Endodermal cell (in vitro differentiated cells): Measurements from ENCODE around the gene PGAM1. TPM values are rescaled to one million over a fixed set of nuclear protein-coding genes. Genes with fewer than 3 reads are reported as not detected.
"Not testable (repeated sequence)": the region's sequence is repeated elsewhere in the genome, so short reads cannot be mapped to it uniquely, and the experiment has no call there.

Experiments
- DNase-seq: peaks from one replicate; pipeline ENCODE4 v3.0.0-alpha.2; 2017
- H3K27ac ChIP-seq: 2 replicates; pipeline ENCODE4 v1.5.1; 2013; ENCODE audit warnings: mild to moderate bottlenecking, low read depth, low read length, moderate library complexity
- H3K27me3 ChIP-seq: 2 replicates; pipeline ENCODE4 v1.6.1; 2013; ENCODE audit warnings: mild to moderate bottlenecking, low read length, moderate library complexity; ENCODE audit not compliant: insufficient read depth, control insufficient read depth, poor library complexity, severe bottlenecking
- H3K36me3 ChIP-seq: 2 replicates; pipeline ENCODE4 v1.7.0; 2013; ENCODE audit warnings: mild to moderate bottlenecking, low read length, moderate library complexity; ENCODE audit not compliant: control insufficient read depth, insufficient read depth
- H3K4me1 ChIP-seq: one replicate; pipeline ENCODE4 v1.7.0; 2013; ENCODE audit warnings: low read length; ENCODE audit not compliant: control insufficient read depth, insufficient read depth
- H3K4me3 ChIP-seq: 2 replicates; pipeline ENCODE4 v1.5.1; 2013; ENCODE audit warnings: mild to moderate bottlenecking, low read length, moderate library complexity
- H3K9ac ChIP-seq: 2 replicates; pipeline ENCODE4 v1.6.1; 2013; ENCODE audit warnings: mild to moderate bottlenecking, low read length, moderate library complexity; ENCODE audit not compliant: poor library complexity, severe bottlenecking; ENCODE audit errors: extremely low read depth
- H3K9me3 ChIP-seq: 2 replicates; pipeline ENCODE4 v1.6.1; 2013; ENCODE audit warnings: mild to moderate bottlenecking, low read length, moderate library complexity; ENCODE audit not compliant: control insufficient read depth
- H3K27ac Mint-ChIP-seq: 2 replicates; pipeline ENCODE4 v1.8.0; 2020; ENCODE audit warnings: mixed read lengths
- H3K27me3 Mint-ChIP-seq: 2 replicates; pipeline ENCODE4 v1.8.0; 2021; ENCODE audit warnings: mild to moderate bottlenecking, mixed read lengths; ENCODE audit not compliant: insufficient read depth
- H3K36me3 Mint-ChIP-seq: 2 replicates; pipeline ENCODE4 v1.8.0; 2020; ENCODE audit warnings: low read depth, mixed read lengths
- H3K4me1 Mint-ChIP-seq: 2 replicates; pipeline ENCODE4 v1.8.0; 2020; ENCODE audit warnings: mixed read lengths
- H3K4me3 Mint-ChIP-seq: 2 replicates; pipeline ENCODE4 v1.8.0; 2020; ENCODE audit warnings: mild to moderate bottlenecking, moderate library complexity, mixed read lengths
- H3K9me3 Mint-ChIP-seq: 2 replicates; pipeline ENCODE4 v1.8.0; 2020; ENCODE audit warnings: mild to moderate bottlenecking, mixed read lengths
- CTCF ChIP-seq: fragments of 200-600 bp; sonication (generic); conservative IDR thresholded peaks from 2 replicates; pipeline ENCODE4 v1.5.0; 2021; ENCODE audit warnings: antibody characterized with exemption, mild to moderate bottlenecking
- WGBS, 2 experiments: methylation state at CpG; one replicate each; pipeline versions ENCODE4 v1.1.5 to v1.1.7; 2013; ENCODE audit warnings: missing lambda C conversion rate in 2 of 2, mixed read lengths in 1 of 2; ENCODE audit not compliant: insufficient coverage in 1 of 2, insufficient read length in 1 of 2; 5-methylcytosine and 5-hydroxymethylcytosine counted together
- total RNA-seq, 2 donors: library from RNA; stranded (reverse); fragmentation: NEBNext Ultra II Directional in 1 of 2; extraction: Animal tissue kit (Norgen Biotek cat#: 25700) in 1 of 2; gene quantifications; 2 replicates in 1 of 2; 3 replicates in 1 of 2; pipeline ENCODE4 v1.2.1, GENCODE V29; 2021

Gene PGAM1
- total RNA-seq, 2 donors from 2014 or later: 490 to 499 TPM

- Mint-ChIP-seq H3K9me3 (no peaks in the 10 kb centered on the region), H3K4me1 (peaks cover 17% of the 10 kb centered on the region), H3K27me3 (no peaks in the 10 kb centered on the region), H3K36me3 (no peaks in the 10 kb centered on the region), H3K4me3 (no peak overlapping the region), H3K27ac (no peak overlapping the region)
- Histone ChIP-seq H3K4me1 (no peaks in the 10 kb centered on the region), H3K4me3 (no peak overlapping the region), H3K36me3 (no peaks in the 10 kb centered on the region), H3K27ac (no peak overlapping the region), H3K9ac (no peak overlapping the region), H3K9me3 (no peaks in the 10 kb centered on the region), H3K27me3 (no peaks in the 10 kb centered on the region)
- no peak for TF ChIP-seq CTCF
- no peak for DNase-seq
- WGBS, 2 experiments: 91 to 93% methylated on average over 5 to 6 of the region's 6 CpGs
Observed at GRCh38 chr10:97416565-97416964, 9.4 kb upstream of the PGAM1 start.

GRCh38 chr10:97423757-97424098 lies 2.3 kb upstream of the PGAM1 start:
- not testable (repeated sequence) for H3K27me3 ChIP-seq, H3K9ac ChIP-seq, H3K27me3 Mint-ChIP-seq, DNase-seq, H3K9me3 ChIP-seq, H3K4me1 ChIP-seq, H3K27ac ChIP-seq, H3K27ac Mint-ChIP-seq, H3K4me3 Mint-ChIP-seq, H3K4me3 ChIP-seq, H3K9me3 Mint-ChIP-seq
- 97 to 98% methylated on average over 6 of the region's 8 CpGs for WGBS, 2 experiments
- Mint-ChIP-seq H3K36me3 (peaks cover 12% of the 10 kb centered on the region), H3K4me1 (peaks cover 14% of the 10 kb centered on the region)
- peaks cover 16% of the 10 kb centered on the region for H3K36me3 ChIP-seq

- no peaks in the 10 kb centered on the region for H3K27me3 ChIP-seq
- H3K4me1 ChIP-seq: peaks cover 4% of the 10 kb centered on the region
- H3K27me3 Mint-ChIP-seq: no peaks in the 10 kb centered on the region
- peaks cover 47% of the 10 kb centered on the region for H3K36me3 ChIP-seq
- peaks cover 41% of the 10 kb centered on the region for H3K36me3 Mint-ChIP-seq
- DNase-seq: peak; percentile 71
- H3K27ac Mint-ChIP-seq: peak overlapping the region; percentile 96
- H3K27ac ChIP-seq: peak overlapping the region; percentile 89
- peaks cover 11% of the 10 kb centered on the region for H3K4me1 Mint-ChIP-seq
- peak overlapping the region; percentile 94 for H3K4me3 Mint-ChIP-seq
- TF ChIP-seq CTCF: no peak
- H3K4me3 ChIP-seq: peak overlapping the region; percentile 91
- no peaks in the 10 kb centered on the region for H3K9me3 Mint-ChIP-seq
- no peaks in the 10 kb centered on the region for H3K9me3 ChIP-seq
- peak overlapping the region; percentile 96 for H3K9ac ChIP-seq
- WGBS, 2 experiments: 2 to 3% methylated on average over 25 to 34 of the region's 34 CpGs
Observed at GRCh38 chr10:97426776-97427570, 982 bp downstream of the PGAM1 start.
